Measurements from ENCODE around the gene ZNF438.
"Not testable (repeated sequence)": the region's sequence is repeated elsewhere in the genome, so short reads cannot be mapped to it uniquely, and the experiment has no call there.

ZNF438 gene

DNA sequence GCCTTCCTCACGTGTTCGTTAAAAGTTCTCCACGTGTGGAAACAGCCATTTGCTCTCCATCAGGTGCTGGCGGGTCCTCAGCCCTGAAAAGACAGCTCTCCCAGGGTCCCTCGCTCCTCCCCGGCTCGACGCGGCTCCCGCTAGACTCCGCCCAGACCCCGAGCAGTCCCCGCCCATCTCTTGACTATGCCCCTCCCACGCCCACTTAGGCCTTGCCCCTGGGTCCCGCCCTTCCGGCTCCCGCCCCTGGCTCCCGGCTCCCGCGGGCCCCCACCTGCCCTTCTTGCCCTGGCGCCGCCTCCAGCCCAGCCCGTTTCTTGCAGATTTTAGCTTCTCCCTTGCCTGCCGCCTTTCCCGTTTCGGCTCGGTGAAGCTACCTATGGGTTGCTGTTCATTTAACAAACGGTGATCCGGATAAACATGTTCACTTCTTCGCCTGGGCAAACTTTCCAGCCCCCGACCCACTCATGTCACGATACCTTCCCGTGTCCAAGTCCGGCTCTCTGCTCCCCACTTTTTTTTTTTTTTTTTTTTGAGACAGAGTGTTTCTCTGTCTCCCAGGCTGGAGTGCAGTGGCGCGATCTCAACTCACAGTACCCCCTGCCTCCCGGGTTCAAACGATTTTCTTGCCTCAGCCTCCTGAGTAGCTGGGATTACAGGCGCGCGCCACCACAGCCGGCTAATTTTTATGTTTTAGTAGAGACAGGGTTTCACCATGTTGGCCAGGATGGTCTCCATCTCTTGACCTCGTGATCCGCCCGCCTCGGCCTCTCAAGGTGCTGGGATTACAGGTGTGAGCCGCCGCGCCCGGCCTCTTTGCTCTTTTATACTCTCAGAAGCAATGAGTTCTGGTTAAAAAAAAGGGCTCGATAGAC lies 830 bp upstream of the ZNF438 start:
- H3K4me3 ChIP-seq (ENCODE audit: low read depth, low read length) = no peak overlapping the region
- DNase-seq = peak; percentile 12
- H3K27ac ChIP-seq = no peak overlapping the region
- TF ChIP-seq, protein P1, sequence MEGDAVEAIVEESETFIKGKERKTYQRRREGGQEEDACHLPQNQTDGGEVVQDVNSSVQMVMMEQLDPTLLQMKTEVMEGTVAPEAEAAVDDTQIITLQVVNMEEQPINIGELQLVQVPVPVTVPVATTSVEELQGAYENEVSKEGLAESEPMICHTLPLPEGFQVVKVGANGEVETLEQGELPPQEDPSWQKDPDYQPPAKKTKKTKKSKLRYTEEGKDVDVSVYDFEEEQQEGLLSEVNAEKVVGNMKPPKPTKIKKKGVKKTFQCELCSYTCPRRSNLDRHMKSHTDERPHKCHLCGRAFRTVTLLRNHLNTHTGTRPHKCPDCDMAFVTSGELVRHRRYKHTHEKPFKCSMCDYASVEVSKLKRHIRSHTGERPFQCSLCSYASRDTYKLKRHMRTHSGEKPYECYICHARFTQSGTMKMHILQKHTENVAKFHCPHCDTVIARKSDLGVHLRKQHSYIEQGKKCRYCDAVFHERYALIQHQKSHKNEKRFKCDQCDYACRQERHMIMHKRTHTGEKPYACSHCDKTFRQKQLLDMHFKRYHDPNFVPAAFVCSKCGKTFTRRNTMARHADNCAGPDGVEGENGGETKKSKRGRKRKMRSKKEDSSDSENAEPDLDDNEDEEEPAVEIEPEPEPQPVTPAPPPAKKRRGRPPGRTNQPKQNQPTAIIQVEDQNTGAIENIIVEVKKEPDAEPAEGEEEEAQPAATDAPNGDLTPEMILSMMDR (IDR thresholded peaks at IDR 0.05; ENCODE audit: low read depth, low read length) = no peak
- peaks cover 3% of the 10 kb centered on the region for H3K9me3 ChIP-seq (ENCODE audit: severe bottlenecking)
- H3K27me3 ChIP-seq (ENCODE audit: insufficient read depth, low read depth, severe bottlenecking) = no peaks in the 10 kb centered on the region
- H3K36me3 ChIP-seq = no peaks in the 10 kb centered on the region

DNA sequence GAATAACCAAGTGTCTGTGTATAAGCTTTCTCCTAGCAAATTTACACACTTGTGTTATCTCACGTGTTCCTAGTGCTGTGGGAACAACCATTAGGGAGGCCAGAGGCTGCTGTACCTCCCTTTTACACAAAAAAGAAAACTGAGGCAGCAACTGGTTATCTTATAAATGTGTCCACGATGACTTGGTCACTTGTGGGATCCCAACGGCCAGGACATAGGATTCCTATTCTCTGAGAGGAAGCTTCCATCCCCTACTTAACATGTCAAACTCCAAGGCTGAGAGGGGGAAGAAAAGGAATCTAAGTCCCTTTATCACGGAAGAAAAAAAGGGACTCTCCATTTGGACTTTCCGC lies 484 bp downstream of the ZNF438 start:
- DNase-seq = no peak
- Histone ChIP-seq H3K4me3 (ENCODE audit: low read depth, low read length) (peak overlapping the region; percentile 53), H3K27me3 (ENCODE audit: insufficient read depth, low read depth, severe bottlenecking) (no peaks in the 10 kb centered on the region), H3K27ac (no peak overlapping the region; the same call in 1 of the 2 replicates), H3K9me3 (ENCODE audit: severe bottlenecking) (peaks cover 3% of the 10 kb centered on the region), H3K36me3 (no peaks in the 10 kb centered on the region)
- TF ChIP-seq, protein P1 (IDR thresholded peaks at IDR 0.05; ENCODE audit: low read depth, low read length) = no peak

DNA sequence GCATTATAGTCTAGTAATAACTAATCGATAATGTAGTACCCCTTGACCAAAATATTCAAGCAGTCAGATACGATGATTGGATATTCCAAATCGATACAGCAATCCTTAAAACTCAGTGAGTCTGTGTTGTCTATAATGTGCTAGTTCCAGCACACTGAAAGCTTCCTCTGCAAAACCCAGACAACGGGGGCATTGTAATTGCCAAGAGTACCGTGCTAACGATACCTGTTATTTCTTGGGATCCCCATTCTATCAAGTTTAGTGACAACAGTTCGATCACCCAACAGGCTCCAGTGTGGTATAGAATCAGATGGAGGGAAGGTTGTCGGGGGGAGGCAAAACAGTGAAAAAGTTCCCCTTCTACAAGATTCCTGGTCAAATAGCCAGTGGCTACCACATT lies 865 bp downstream of the ZNF438 start:
- TF ChIP-seq, protein P1 (IDR thresholded peaks at IDR 0.05; ENCODE audit: low read depth, low read length) = no peak
- H3K27ac ChIP-seq = no peak overlapping the region
- H3K9me3 ChIP-seq (ENCODE audit: severe bottlenecking) = peaks cover 3% of the 10 kb centered on the region
- H3K27me3 ChIP-seq (ENCODE audit: insufficient read depth, low read depth, severe bottlenecking) = no peaks in the 10 kb centered on the region
- H3K36me3 ChIP-seq = no peaks in the 10 kb centered on the region
- no peak for DNase-seq
- H3K4me3 ChIP-seq (ENCODE audit: low read depth, low read length) = peak overlapping the region; percentile 53; the same call in 1 of the 2 replicates

DNA sequence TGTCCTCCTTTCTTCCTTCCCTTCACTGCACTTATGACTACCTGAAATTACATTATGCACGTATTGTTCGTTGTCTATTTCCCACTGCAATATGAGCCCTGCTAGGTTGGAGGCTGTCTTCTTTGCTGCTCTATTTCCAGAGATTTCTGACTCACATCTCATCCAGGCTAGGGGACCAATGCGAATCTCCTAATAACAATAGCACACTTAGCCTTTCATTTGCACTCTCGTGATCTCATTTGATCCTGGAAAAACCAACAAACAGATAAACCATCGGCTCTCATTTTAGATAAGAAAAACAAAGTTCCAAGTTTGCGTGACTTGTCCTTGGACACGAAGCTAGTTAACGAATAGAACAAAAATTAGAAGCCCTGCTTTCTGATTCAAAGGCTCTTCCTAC lies 1.4 kb downstream of the ZNF438 start:
- Histone ChIP-seq H3K36me3 (no peaks in the 10 kb centered on the region), H3K9me3 (ENCODE audit: severe bottlenecking) (peaks cover 3% of the 10 kb centered on the region), H3K27me3 (ENCODE audit: insufficient read depth, low read depth, severe bottlenecking) (no peaks in the 10 kb centered on the region), H3K4me3 (ENCODE audit: low read depth, low read length) (no peak overlapping the region), H3K27ac (no peak overlapping the region)
- no peak for DNase-seq
- TF ChIP-seq, protein P1 (IDR thresholded peaks at IDR 0.05; ENCODE audit: low read depth, low read length) = no peak

DNA sequence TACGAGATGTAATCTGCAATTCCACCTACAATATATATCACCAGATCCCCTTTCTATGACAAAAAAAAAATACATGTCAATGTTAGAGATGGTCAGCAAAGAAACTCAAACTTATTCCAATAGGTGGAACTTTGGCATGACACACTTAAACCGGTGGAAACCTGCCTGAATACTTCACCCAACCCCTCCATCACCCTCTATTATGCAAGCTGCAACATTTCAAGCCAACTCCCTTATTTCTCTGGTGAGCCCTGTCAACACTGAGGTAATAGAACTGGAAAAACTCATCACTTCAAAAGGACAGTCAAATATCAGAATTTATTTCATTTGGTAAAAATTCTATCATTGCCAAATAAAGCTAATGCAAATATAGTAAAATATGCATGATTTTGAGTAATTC lies 3.6 kb downstream of the ZNF438 start:
- Histone ChIP-seq H3K9me3 (ENCODE audit: severe bottlenecking) (peaks cover 3% of the 10 kb centered on the region), H3K27me3 (ENCODE audit: insufficient read depth, low read depth, severe bottlenecking) (no peaks in the 10 kb centered on the region), H3K4me3 (ENCODE audit: low read depth, low read length) (no peak overlapping the region), H3K27ac (no peak overlapping the region), H3K36me3 (no peaks in the 10 kb centered on the region)
- DNase-seq = no peak
- TF ChIP-seq, protein P1 (IDR thresholded peaks at IDR 0.05; ENCODE audit: low read depth, low read length) = no peak

DNA sequence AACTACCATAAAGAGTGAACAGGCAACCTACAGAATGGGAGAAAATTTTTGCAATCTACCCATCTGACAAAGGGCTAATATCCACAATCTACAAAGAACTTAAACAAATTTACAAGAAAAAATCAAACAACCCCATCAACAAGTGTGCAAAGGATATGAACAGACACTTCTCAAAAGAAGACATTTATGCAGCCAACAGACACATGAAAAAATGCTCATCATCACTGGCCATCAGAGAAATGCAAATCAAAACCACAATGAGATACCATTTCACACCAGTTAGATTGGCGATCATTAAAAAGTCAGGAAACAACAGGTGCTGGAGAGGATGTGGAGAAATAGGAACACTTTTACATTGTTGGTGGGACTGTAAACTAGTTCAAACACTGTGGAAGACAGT lies 5.4 kb downstream of the ZNF438 start:
- H3K27ac ChIP-seq; DNase-seq; H3K9me3 ChIP-seq (ENCODE audit: severe bottlenecking); H3K27me3 ChIP-seq (ENCODE audit: insufficient read depth, low read depth, severe bottlenecking); H3K36me3 ChIP-seq; H3K4me3 ChIP-seq (ENCODE audit: low read depth, low read length): not testable (repeated sequence)
